Activated T-helper 9 cell treated with anti-CD3 and anti-CD28 coated beads, Interleukin-2, amount 50 U/mL, for 16 hours (primary cell): ENCODE measurements around the gene EIF4E.
"Not testable (repeated sequence)": the region's sequence is repeated elsewhere in the genome, so short reads cannot be mapped to it uniquely, and the experiment has no call there.

Source experiments
- DNase-seq: peaks from one replicate; pipeline ENCODE4 v3.0.0-alpha.2; 2020; ENCODE audit warnings: low read depth

The EIF4E gene

GRCh38 chr4:98928505-98929340, at the start of gene EIF4E:
EIF4E (minus strand) TSS chr4:98929133; CDS start chr4:98929112, 21 bp downstream.
- peak; percentile 92 for DNase-seq

DNA sequence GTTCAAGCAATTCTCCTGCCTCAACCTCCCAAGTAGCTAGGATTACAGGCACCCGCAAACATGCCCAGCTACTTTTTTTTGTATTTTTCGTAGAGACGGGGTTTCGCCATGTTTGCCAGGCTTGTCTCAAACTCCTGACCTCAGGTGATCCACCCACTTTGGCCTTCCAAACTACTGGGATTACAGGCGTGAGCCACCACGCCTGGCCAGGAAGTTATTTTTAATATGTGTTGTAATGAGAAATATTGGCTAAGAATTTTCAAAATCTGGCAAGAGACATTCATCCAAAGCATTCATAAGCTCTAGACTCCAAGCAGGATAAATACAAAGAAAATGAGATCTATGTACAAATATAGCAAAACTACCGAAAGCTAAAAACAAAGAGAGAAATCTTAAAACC, 48.6 kb upstream of the EIF4E start:
- DNase-seq = no peak

DNA sequence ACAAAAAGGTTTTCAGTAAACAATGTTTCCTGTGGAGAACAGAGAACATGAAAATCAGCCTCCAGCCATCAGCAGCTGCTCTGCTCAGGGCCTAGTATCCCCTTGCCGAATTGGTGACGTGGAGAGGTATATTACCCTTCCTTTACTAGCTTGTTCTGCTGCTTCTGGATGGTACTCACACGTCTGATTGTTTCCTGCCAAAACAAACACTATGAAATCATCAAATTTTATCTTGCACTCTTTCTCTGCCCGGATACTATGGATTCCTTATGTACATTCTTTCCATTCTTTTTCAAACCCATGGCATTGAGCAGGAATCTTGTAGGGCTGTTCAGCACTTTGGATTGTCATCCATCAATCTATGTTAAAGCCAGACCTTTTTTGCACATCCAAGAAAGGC, 47.8 kb upstream of the EIF4E start:
- no peak for DNase-seq

DNA sequence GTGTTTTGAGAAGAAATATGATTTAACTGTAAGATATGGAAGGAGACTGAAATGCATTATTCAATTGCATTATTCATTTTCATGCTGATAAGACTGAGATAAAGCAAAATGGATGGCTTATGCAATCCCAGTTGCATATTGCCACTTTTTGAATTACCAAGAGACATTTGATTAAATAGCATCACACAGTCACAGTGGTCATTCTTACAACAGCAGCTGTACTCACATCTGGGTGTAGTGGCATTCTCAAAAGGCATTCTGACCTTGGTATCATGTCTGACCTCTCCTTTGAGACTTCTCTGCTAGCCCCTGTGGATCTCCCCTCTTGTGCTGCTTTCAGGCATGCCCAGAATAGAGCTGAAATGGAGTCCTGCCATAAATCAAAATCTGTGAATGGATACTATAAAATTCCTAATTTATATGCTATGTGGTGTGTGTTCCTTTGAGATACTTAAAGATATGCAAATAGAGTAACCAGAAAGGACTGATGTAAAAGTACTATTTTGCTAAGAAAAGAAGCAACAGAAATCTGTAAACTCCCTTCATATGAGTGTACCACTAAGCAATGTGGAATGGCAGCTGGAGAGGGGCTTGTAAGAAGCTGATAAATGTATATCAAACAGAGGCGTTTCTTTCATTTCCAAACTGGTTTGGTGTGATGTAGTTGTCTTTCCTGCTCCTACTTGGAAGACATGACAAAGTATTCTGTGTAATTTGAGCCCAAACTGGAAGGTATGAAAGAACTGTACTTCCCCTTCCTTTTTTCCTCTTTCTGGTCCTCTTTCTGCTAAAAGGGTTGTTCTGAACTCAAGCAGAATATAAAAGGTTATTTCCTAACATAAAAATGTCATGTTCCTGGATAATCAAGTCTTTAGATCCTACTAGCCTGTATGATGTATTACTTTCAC, 41.2 kb upstream of the EIF4E start:
- DNase-seq = no peak

DNA sequence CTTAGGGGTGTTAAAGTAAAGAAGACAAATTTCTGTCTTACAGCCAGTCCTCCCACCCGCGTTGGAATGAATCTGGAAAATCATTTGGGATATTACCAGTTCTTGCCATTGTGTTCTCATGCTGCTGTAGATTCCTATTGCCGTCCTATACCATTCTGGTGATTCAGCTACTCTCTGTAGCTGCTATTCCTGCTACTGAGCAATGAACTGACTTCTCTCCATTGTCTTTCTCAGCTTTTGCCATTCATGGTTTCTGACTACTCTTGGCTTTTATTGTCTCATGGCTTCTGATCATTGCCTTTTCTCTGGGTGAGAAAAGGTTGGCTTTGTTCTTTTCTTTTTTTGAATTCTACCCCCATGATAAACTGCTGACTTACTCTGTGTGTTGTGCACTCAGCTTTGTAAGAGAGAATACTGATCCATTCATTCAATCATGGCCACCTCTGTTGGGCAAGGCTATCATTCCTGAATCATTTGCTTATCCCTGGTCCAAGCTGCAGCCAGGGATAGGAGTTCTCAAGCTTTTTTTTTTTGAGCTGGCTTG, 38.9 kb upstream of the EIF4E start:
- no peak for DNase-seq

DNA sequence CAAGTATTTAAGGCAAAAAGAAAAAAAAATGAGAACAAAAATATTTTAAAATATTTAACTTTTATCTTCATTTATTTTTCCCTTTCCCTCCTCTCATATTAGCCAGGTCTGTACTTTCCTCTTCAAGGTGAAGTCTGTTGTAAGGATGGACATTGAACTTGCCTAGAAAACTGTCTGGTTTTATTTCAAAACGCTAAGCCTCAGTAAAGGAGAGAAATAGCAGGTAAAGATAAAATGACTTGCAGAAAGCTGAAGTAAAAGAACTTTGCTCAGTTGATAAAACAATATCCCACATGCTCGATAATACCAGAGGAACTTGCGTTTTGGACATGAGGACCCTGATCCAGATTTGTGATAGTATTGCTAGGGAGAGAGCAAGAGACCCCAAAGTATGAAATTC, 38.0 kb upstream of the EIF4E start:
- DNase-seq = no peak

GRCh38 chr4:98963538-98964433, 34.9 kb upstream of the EIF4E start:
- DNase-seq = no peak

DNA sequence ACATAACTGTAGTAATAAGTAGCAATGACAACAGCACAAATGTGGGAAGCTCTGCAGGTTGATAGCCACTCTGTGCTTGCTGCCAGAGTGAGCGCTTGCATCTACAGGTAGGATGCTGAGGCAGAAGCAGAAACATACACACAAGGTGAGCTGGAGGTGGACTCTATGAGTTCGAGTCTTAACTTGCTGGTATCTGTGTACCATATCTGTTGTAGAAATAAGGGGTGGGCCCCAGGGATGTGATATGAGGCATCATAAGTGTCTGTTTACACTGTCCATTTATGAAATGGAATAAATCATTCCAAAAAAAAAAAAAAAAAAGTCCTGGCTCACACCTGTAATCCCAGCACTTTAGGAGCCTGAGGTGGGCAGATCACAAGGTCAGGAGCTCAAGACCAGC, 32.8 kb upstream of the EIF4E start:
- no peak for DNase-seq

- DNase-seq = no peak
Observed at GRCh38 chr4:98959411-98959810, 30.5 kb upstream of the EIF4E start.

DNA sequence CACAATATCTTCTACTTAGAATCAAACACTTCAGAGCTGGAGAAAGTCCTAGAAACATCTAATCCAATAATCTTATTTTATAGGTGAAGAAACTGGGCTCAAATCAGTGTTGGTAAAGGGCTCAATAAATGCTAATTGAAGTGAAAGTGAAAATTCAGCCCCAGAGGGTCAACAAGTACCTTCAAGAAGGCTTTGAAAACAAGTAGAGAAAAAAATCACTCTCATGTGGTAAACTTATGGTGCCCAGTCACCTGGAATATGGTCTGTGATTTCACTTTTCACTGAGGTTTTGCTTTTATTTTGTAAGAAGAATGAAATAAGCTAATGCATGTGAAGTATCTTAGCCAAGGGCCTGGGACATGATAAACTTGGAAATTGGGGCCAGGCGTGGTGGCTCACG, 29.1 kb upstream of the EIF4E start:
- no peak for DNase-seq

DNA sequence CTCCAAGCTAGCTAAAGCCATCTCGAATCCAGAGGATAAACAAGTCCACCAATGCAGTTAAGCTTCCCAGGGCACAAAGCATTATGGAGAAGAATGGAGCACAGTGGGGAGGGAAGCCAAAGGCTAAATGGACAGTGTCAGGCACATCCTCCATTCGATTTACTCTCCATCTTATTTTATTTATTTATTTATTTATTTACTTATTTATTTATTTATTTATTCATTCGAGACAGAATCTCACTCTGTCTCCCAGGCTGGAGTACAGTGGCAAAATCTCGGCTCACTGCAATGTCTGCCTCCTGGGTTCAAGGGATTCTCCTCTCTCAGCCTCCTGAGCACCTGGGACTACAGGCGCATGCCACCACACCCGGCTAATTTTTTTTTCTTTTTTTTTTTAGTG, 26.3 kb upstream of the EIF4E start:
- DNase-seq = no peak

GRCh38 chr4:98951710-98952109, 22.8 kb upstream of the EIF4E start:
- DNase-seq = no peak

- DNase-seq = no peak
Observed at GRCh38 chr4:98950925-98951324, 22.0 kb upstream of the EIF4E start.

DNA sequence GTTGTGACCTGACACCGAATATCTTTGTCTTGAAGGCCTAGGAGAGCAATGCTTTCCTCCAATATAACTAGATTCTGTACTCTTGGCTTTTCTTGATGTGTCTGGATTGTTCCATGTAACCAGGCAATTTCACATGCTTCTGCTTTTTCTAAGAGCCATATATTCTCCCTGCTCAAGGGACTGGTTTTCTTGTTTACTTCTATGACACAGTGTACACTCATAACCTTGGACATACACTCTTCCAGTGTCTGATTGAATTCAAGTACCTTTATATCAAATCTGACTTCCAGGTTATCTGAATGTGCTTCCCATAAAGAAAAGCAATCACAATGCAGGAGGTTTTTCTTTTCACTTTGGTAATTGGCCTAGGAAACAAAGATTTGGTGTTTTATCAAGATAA, 17.4 kb upstream of the EIF4E start:
- no peak for DNase-seq

DNA sequence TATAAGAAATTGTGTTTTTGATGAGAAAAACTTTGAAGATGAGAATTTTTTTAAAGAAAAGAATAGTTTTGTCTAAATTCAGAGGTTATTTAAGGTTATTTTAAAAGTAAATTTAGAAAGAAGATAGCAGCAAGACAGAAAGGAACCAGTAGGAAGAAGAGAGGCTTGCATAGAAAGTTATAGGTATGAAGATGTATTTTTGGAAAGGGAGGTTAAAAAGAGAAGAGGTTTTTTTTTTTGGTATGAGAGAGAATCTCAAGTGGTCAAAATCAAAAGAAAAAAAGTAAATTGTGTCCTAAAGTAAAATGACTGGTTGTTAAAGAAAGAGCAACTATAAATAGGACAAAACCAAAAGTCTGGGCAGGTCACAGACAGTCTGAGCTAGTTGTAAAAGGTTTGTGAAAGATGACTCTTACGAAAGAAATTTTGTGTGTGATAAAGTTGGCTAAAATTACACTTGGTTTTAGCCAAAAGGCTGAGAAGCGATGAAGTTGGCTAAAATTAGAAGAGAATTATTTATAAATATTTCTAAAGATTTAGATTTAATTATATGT, 16.4 kb upstream of the EIF4E start:
- no peak for DNase-seq

GRCh38 chr4:98939892-98940298, 11.0 kb upstream of the EIF4E start:
- no peak for DNase-seq

DNA sequence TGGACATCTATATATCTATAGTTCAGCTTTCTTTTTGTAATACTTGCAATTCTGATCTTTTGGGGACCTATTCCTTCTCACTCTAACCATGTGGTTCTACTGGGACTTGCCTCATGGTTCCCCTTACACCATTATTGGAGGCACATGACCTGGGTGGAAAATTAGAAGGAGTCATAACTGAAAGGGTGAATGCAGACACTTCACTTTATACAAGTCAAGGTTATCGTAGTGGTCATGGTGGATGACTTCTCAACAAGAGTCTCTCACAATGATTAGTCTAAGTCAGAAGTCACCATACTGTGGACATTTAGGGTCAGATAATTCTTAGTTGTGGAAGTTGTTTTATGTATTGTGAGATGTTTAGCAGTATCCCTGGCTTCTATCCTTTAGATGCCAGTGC, 10.5 kb upstream of the EIF4E start:
- DNase-seq = no peak

- DNase-seq = no peak
Observed at GRCh38 chr4:98937986-98938720, 9.2 kb upstream of the EIF4E start.

DNA sequence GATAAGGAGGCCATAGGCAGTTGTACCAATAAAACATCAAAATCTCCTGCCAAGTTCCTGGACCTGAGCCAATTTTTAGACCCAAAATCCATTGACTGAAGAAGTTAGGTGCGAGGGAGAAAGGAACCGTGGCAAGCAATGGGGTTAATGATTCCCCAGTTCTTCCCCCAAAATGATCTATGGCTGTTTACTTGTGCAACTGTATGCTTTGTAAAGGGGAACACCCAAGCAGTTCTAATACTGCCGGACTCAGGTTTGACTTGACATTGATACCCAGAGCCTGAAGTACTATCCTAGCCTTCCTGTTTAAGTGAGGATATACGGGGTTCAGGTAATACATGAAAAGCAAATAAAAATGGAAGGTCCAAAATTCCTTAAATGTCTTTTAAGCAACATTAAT, 6.7 kb upstream of the EIF4E start:
- DNase-seq = no peak

DNA sequence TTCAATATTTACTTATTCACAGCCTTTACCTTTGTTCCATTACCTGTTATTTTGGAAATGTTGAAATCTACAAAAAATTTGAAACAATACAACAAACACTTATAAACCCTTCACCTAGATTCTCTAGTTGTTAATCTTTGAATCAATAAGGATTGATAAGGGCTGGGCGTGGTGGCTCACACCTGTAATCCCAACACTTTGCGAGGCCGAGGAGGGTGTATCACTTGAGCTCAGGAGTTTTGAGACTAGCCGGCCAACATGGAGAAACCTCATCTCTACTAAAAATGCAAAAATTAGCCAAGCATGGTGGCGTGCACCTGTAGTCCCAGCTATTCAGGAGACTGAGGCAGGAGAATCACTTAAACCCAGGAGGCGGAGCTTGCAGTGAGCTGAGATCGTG, 5.9 kb upstream of the EIF4E start:
- not testable (repeated sequence) for DNase-seq

DNA sequence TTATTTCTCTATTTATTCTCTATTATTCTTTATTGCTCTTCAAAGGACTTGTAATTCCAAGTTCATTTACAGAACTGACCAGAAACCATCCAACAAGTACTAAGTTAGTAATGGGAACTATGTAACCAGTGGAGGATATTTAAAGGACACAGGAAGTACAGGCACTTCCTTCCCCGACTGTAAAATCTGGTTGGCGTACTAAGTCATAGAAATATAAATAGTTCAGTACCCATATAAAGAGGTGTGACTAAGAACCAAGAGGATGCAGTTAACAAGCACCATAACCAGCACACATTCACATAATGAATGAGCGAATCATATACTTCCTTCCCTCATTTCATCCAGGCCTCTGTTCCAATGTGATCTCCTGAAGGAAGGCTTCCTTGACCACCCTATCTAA, 3.6 kb upstream of the EIF4E start:
- no peak for DNase-seq
